HL-60/S4 treated with retinoic acid at 250 ng/mL for 4 days and 3 days (cell line): ENCODE measurements around the gene DCTD.

Source experiments
- in situ Hi-C: fragments of 300-500 bp; cut with MboI; formaldehyde crosslinking; loops from 2 replicates; pipeline ENCODE4 v1.7.0; 2022; ENCODE audit warnings: low sequenced_read_pairs

DCTD gene

GRCh38 chr4:182843808-182844325 lies 73.3 kb downstream of the DCTD start:
- in situ Hi-C loops, result no loop called here

GRCh38 chr4:182842759-182843390 lies 74.3 kb downstream of the DCTD start:
- in situ Hi-C loops, result no loop called here

GRCh38 chr4:182842104-182842600 lies 75.0 kb downstream of the DCTD start:
- in situ Hi-C loops, result no loop called here

- in situ Hi-C loops, result no loop called here
Measured at GRCh38 chr4:182840108-182840507, 77.1 kb downstream of the DCTD start.
